ENCODE measurements around the gene HNRNPF. TPM values are rescaled to one million over a fixed set of nuclear protein-coding genes. Genes with fewer than 3 reads are reported as not detected.
A peak's percentile ranks its signal among the peaks of the same experiment; 100 is the strongest.

Gene HNRNPF
- total and polyA plus RNA-seq, 2 of the 8 experiments (the other 6 are each of a cell fraction or from before 2014, with no cell fraction given) = 209 to 389 TPM

DNA sequence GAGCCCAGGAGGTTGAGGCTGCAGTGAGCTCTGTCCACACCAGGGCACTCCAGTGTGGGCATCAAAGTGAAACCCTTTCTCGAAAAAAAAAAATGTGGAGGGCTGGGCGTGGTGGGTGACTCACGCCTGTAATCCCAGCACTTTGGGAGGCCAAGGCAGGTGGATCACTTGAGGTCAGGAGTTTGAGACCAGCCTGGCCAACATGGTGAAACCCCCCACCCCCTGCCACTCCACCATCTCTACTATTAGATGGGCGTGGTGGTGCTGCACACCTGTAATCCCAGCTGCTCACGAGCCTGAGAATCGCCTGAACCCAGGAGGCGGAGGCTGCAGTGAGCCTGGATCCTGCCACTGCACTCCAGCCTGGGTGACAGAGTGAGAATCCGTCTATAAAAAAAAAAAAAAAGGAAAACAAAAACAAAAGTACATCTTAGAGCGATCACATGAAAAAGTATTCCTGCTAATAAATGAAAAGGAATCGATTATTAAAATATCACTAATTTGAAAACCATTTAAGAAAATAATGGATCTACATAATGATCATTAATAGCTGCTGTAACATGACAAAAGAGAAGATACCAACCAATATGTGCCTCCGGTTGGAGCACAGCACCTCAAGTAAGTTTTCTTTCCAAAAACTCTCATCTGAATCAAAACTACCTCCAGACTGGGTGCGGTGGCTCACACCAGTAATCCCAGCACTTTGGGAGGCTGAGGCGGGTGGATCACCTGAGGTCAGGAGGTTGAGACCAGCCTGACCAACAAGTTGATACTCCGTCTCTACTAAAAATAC is 4.9 kb downstream of the HNRNPF start:
- Histone ChIP-seq H4K5ac (ENCODE audit: insufficient read length, low read depth, low read length) (no peak overlapping the region), H3K9ac (replicated peaks in 1 of 4; ENCODE audit: extremely low read depth in 1 of 4, low read depth in 3 of 4, low read length in 3 of 4) (no peak overlapping the region), H4K8ac (ENCODE audit: extremely low read depth, insufficient read depth, low read length) (no peak overlapping the region), H3K18ac (ENCODE audit: extremely low read depth, low read length) (no peak overlapping the region), H2BK20ac (ENCODE audit: low read length) (no peak overlapping the region), H2BK12ac (ENCODE audit: low read depth, low read length) (no peak overlapping the region), H3K27me3 (replicated peaks in 1 of 4; ENCODE audit: control insufficient read depth in 3 of 4, extremely low read depth in 1 of 4, insufficient read depth in 3 of 4, low read length in 3 of 4) (no peaks in the 10 kb centered on the region), H3K4me3 (ENCODE audit: extremely low read depth in 1 of 4, insufficient read depth in 2 of 4, low read depth in 3 of 4, low read length in 4 of 4) (peak overlapping the region in 1 of 4 experiments; percentile 95; a peak in 2 of 8 replicates), H3K79me2 (ENCODE audit: control insufficient read depth in 1 of 2, insufficient read depth in 2 of 2, low read length in 2 of 2) (peaks cover 69 to 93% of the 10 kb centered on the region in 2 experiments), H2BK5ac (ENCODE audit: low read depth, low read length) (no peak overlapping the region), H2BK15ac (ENCODE audit: low read length) (no peak overlapping the region), H4K91ac (replicated peaks; ENCODE audit: insufficient read length, low read length) (no peak overlapping the region), H3K9me3 (ENCODE audit: insufficient read depth in 2 of 2, low read depth in 1 of 2, low read length in 1 of 2) (no peaks in the 10 kb centered on the region), H3K23ac (ENCODE audit: insufficient read length) (no peak overlapping the region), H2AK5ac (ENCODE audit: low read depth, low read length) (no peak overlapping the region), H3K23me2 (ENCODE audit: low read depth, low read length) (peaks cover 8% of the 10 kb centered on the region), H3K4ac (replicated peaks; ENCODE audit: insufficient read length, low read depth, low read length) (no peak overlapping the region), H2AFZ (ENCODE audit: low read length) (no peak overlapping the region), H3K14ac (ENCODE audit: insufficient read length) (no peak overlapping the region), H2BK120ac (replicated peaks; ENCODE audit: low read depth, low read length) (no peak overlapping the region), H3K79me1 (ENCODE audit: low read depth, low read length) (no peaks in the 10 kb centered on the region), H3K56ac (replicated peaks; ENCODE audit: insufficient read length, low read depth, low read length) (no peak overlapping the region), H4K20me1 (replicated peaks in 1 of 2; ENCODE audit: control insufficient read depth in 1 of 2, insufficient read depth in 2 of 2, low read length in 2 of 2) (peaks cover 17 to 20% of the 10 kb centered on the region in 2 experiments), H3K4me1 (replicated peaks in 1 of 4; ENCODE audit: control insufficient read depth in 3 of 4, insufficient read depth in 4 of 4, low read length in 3 of 4) (peaks cover 1 to 16% (median 15%) of the 10 kb centered on the region in 4 experiments), H3K27ac (ENCODE audit: low read depth, low read length) (no peak overlapping the region), H3K36me3 (ENCODE audit: control insufficient read depth in 2 of 4, insufficient read depth in 4 of 4, low read length in 3 of 4) (peaks cover 0 to 4% (median 1%) of the 10 kb centered on the region in 4 experiments; a peak in 2 of 8 replicates), H3K4me2 (ENCODE audit: insufficient read depth in 1 of 2, low read depth in 2 of 2, low read length in 2 of 2) (peak overlapping the region; percentile 50 to 80; a peak in 2 of 4 replicates)
- CTCF ChIA-PET (ENCODE audit: partially characterized antibody) = interaction anchor here (1.4 kb wide), 1 partner anchor 21 kb away, joined by 4 read pairs; no protein-coding TSS in a partner anchor
- FAIRE-seq (no peak), DNase-seq (ENCODE audit: low read depth in 1 of 2, low spot score in 2 of 2) (no peak)
- POLR2A ChIA-PET (ENCODE audit: partially characterized antibody) = interaction anchor here (0.6 to 1.5 kb wide), 6 partner anchors 8 to 266 kb away, joined by 3 to 5 read pairs (median 4); partner anchors contain the start of gene CSGALNACT2
- WGBS, 2 experiments (ENCODE audit: extremely low coverage in 1 of 2, insufficient coverage in 1 of 2, insufficient read length in 1 of 2, insufficient replicate concordance in 2 of 2, low coverage in 1 of 2, low lambda C conversion rate in 2 of 2, missing lambda C conversion rate in 1 of 2) = 84% methylated on average over 13 of the region's 14 CpGs; no CpG with 5 or more reads in 1 of the 2 experiments
- TF ChIP-seq GTF2F1 (IDR thresholded peaks at IDR 0.05; ENCODE audit: borderline replicate concordance, low read depth, low read length) = no peak
- no peak for TF ChIP-seq EZH2 (IDR thresholded peaks at IDR 0.05; ENCODE audit: low read depth, low read length, severe bottlenecking)

All from H1 (cell line).